ENCODE results near the gene PLPPR5. TPM values are rescaled to one million over a fixed set of nuclear protein-coding genes. Genes with fewer than 3 reads are reported as not detected.

PLPPR5 gene
- total and polyA plus RNA-seq, 10 donors = not detected

DNA sequence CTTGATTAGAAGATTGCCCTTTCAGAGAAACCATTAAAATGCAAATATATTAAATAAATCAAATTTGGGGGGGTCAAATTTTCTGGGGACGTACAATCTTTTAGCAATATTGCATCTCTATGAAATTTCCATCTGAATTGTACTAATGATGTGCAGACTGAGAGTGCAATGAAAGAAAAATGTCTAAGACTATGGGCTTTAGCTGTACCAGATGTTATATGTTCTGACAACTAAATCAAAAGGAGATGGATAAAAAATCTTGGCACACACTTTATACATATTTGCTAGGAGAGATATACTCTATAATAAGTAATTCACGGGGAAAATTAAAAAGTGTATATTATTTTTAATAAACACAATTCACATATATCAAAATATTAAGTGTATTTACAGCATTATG, 13.0 kb upstream of the PLPPR5 start:
- no peak overlapping the region for H3K4me3 ChIP-seq
- WGBS, 5 donors = 65 to 79% (median 76%) methylated on average over 2 of the region's 2 CpGs
- no peak for DNase-seq
- H3K27me3 ChIP-seq (replicated peaks in 1 of 7) = no peaks in the 10 kb centered on the region
- TF ChIP-seq POLR2AphosphoS5 (IDR thresholded peaks at IDR 0.05) = no peak
- TF ChIP-seq POLR2A (IDR thresholded peaks at IDR 0.05) = no peak
- TF ChIP-seq, protein P1, sequence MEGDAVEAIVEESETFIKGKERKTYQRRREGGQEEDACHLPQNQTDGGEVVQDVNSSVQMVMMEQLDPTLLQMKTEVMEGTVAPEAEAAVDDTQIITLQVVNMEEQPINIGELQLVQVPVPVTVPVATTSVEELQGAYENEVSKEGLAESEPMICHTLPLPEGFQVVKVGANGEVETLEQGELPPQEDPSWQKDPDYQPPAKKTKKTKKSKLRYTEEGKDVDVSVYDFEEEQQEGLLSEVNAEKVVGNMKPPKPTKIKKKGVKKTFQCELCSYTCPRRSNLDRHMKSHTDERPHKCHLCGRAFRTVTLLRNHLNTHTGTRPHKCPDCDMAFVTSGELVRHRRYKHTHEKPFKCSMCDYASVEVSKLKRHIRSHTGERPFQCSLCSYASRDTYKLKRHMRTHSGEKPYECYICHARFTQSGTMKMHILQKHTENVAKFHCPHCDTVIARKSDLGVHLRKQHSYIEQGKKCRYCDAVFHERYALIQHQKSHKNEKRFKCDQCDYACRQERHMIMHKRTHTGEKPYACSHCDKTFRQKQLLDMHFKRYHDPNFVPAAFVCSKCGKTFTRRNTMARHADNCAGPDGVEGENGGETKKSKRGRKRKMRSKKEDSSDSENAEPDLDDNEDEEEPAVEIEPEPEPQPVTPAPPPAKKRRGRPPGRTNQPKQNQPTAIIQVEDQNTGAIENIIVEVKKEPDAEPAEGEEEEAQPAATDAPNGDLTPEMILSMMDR (IDR thresholded peaks at IDR 0.05 in 8 of 11, conservative IDR thresholded peaks at IDR 0.05 in 3 of 11) = no peak
- H3K9me3 ChIP-seq = no peaks in the 10 kb centered on the region
- intact Hi-C loops (cut with DNase I; ENCODE audit: low total_unique reads) = no loop called here
- no peak overlapping the region for H3K27ac ChIP-seq
- H3K4me1 ChIP-seq = no peaks in the 10 kb centered on the region
- H3K36me3 ChIP-seq = no peaks in the 10 kb centered on the region

DNA sequence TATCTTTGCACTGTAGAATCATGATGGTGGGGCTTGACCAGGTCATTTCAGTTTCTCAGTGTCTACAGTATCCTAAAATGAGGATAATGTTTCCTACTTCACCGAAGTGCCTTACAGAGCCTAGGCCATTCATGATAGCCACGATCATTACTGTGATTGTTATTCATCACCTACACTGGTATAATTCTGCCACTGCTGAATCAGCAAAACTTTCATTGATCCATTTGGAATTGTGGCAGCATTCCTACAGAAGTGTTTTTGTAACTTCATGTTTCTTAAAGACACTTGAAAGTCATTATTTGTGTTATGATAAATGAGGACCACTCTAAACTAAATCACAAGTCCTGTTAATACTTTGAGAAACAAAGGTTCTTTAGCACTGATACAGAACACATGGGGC, 6.0 kb upstream of the PLPPR5 start:
- no peak for DNase-seq
- 43 to 88% (median 69%) methylated on average over 2 of the region's 2 CpGs for WGBS, 5 donors
- Histone ChIP-seq H3K27me3 (replicated peaks in 1 of 7) (peaks cover 0 to 30% (median 10%) of the 10 kb centered on the region in 7 donors), H3K9me3 (no peaks in the 10 kb centered on the region), H3K27ac (no peak overlapping the region), H3K4me1 (no peaks in the 10 kb centered on the region), H3K36me3 (no peaks in the 10 kb centered on the region), H3K4me3 (no peak overlapping the region)
- no peak for TF ChIP-seq POLR2AphosphoS5 (IDR thresholded peaks at IDR 0.05)
- TF ChIP-seq, protein P1 (IDR thresholded peaks at IDR 0.05 in 8 of 11, conservative IDR thresholded peaks at IDR 0.05 in 3 of 11) = no peak
- TF ChIP-seq POLR2A (IDR thresholded peaks at IDR 0.05) = no peak
- intact Hi-C loops (cut with DNase I; ENCODE audit: low total_unique reads) = no loop called here

DNA sequence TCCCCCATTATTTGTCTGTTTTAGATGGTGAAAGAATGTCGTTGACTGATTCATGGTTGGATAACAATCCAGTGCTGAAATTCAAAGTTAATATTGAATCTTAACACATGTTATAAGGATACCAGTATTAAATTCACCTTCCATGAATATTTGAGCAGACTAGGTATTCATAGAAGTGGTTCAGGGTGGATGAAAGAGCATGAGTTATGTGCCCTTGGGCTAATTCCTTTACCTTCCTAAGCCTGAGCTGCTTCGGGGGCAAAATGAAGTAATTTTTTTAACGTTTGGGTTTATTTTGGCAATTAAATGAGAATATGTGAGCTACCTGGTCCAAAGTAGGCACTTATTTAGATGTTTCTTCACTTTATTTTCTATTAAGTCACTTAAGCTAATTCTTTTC, 2.7 kb upstream of the PLPPR5 start:
- H3K36me3 ChIP-seq = no peaks in the 10 kb centered on the region
- intact Hi-C loops (cut with DNase I; ENCODE audit: low total_unique reads) = no loop called here
- WGBS, 5 donors = 73 to 85% (median 77%) methylated on average over 3 of the region's 3 CpGs
- no peak for DNase-seq
- H3K9me3 ChIP-seq = no peaks in the 10 kb centered on the region
- TF ChIP-seq, protein P1 (IDR thresholded peaks at IDR 0.05 in 8 of 11, conservative IDR thresholded peaks at IDR 0.05 in 3 of 11) = no peak
- no peak for TF ChIP-seq POLR2A (IDR thresholded peaks at IDR 0.05)
- peaks cover 0 to 63% (median 32%) of the 10 kb centered on the region in 7 donors for H3K27me3 ChIP-seq (replicated peaks in 1 of 7)
- H3K27ac ChIP-seq = no peak overlapping the region
- no peak overlapping the region for H3K4me3 ChIP-seq
- peaks cover 0 to 20% (median 14%) of the 10 kb centered on the region in 6 donors for H3K4me1 ChIP-seq

DNA sequence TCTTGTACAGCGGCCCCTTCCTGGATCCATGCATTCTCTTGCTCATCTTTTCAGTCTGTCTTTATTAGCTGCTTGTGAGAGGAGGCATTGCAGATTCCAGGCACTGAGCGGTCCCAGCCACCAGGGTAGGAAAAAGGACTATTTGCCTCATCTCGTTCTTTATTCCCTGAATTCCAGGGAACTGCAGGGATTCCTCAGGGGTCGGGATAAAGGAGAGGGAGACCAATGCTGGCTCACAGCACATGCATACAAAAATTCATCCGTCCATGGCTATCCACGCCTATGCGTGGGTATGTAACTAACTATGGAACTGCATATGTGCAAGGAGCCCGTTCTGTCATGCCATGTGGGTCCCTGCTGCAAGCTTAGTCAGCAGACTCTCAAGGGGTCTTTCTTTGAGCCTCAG, 879 bp upstream of the PLPPR5 start:
- Histone ChIP-seq H3K36me3 (no peaks in the 10 kb centered on the region), H3K4me3 (peak overlapping the region in 1 of 8 donors; percentile 67), H3K4me1 (peaks cover 0 to 20% (median 14%) of the 10 kb centered on the region in 6 donors), H3K27me3 (replicated peaks in 1 of 7) (peaks cover 0 to 79% (median 37%) of the 10 kb centered on the region in 7 donors), H3K27ac (no peak overlapping the region), H3K9me3 (no peaks in the 10 kb centered on the region)
- no peak for TF ChIP-seq POLR2A (IDR thresholded peaks at IDR 0.05)
- no peak for TF ChIP-seq POLR2AphosphoS5 (IDR thresholded peaks at IDR 0.05)
- TF ChIP-seq, protein P1 (IDR thresholded peaks at IDR 0.05 in 8 of 11, conservative IDR thresholded peaks at IDR 0.05 in 3 of 11) = no peak
- intact Hi-C loops (cut with DNase I; ENCODE audit: low total_unique reads) = no loop called here
- no peak for DNase-seq
- 27 to 50% (median 40%) methylated on average over 8 of the region's 8 CpGs for WGBS, 5 donors
